GM23338 (cell line): ENCODE data around the gene ATG9B. TPM values are rescaled to one million over a fixed set of nuclear protein-coding genes. Genes with fewer than 3 reads are reported as not detected.

Experiments
- ATAC-seq: fragments of 200-7000 bp; cut with Tn5 transposase; 3 replicates; pipeline ENCODE4 v1.9.1; 2020
- DNase-seq: peaks from one replicate; pipeline ENCODE4 v3.0.0-alpha.2; 2015; ENCODE audit warnings: low spot score
- H2AFZ ChIP-seq: fragments of 200-600 bp; sonication (generic); 2 replicates; pipeline ENCODE4 v1.8.0; 2016; ENCODE audit warnings: antibody characterized with exemption, mild to moderate bottlenecking, moderate library complexity
- H3F3A ChIP-seq: fragments of 200-600 bp; sonication (generic); replicated peaks from 2 replicates; pipeline ENCODE4 v1.8.0; 2017; ENCODE audit warnings: antibody characterized with exemption, mixed run types, low read depth
- H3K27ac ChIP-seq: fragments of 200-600 bp; sonication (generic); 2 replicates; pipeline ENCODE4 v1.6.1; 2016; ENCODE audit warnings: low read depth
- H3K27me3 ChIP-seq: fragments of 200-600 bp; sonication (generic); 2 replicates; pipeline ENCODE4 v1.8.0; 2016; ENCODE audit warnings: mild to moderate bottlenecking, mixed run types, moderate library complexity; ENCODE audit not compliant: insufficient read depth
- H3K36me3 ChIP-seq: fragments of 200-600 bp; sonication (generic); 2 replicates; pipeline ENCODE4 v1.8.0; 2016; ENCODE audit warnings: mild to moderate bottlenecking; ENCODE audit not compliant: insufficient read depth
- H3K4me1 ChIP-seq: fragments of 200-600 bp; sonication (generic); 2 replicates; pipeline ENCODE4 v1.8.0; 2016; ENCODE audit warnings: mild to moderate bottlenecking, moderate library complexity; ENCODE audit not compliant: insufficient read depth
- H3K4me2 ChIP-seq: fragments of 200-600 bp; sonication (generic); 2 replicates; pipeline ENCODE4 v1.7.1; 2017; ENCODE audit warnings: mixed run types
- H3K4me3 ChIP-seq: fragments of 200-600 bp; sonication (generic); 2 replicates; pipeline ENCODE4 v1.6.1; 2016; ENCODE audit warnings: mixed run types
- H3K79me2 ChIP-seq: fragments of 200-600 bp; sonication (generic); replicated peaks from 2 replicates; pipeline ENCODE4 v1.8.0; 2017; ENCODE audit warnings: mild to moderate bottlenecking; ENCODE audit not compliant: insufficient read depth
- H3K9me2 ChIP-seq: fragments of 200-600 bp; sonication (generic); 2 replicates; pipeline ENCODE4 v1.8.0; 2017; ENCODE audit not compliant: insufficient read depth
- H4K20me1 ChIP-seq: fragments of 200-600 bp; sonication (generic); replicated peaks from 2 replicates; pipeline ENCODE4 v1.8.0; 2017; ENCODE audit warnings: mild to moderate bottlenecking; ENCODE audit not compliant: insufficient read depth
- H3K27ac Mint-ChIP-seq: 2 replicates; pipeline ENCODE4 v1.8.0; 2020; ENCODE audit warnings: inconsistent platforms, mild to moderate bottlenecking, moderate library complexity, mixed read lengths
- H3K27me3 Mint-ChIP-seq: 3 replicates; pipeline ENCODE4 v1.8.0; 2022; ENCODE audit warnings: low read depth, mild to moderate bottlenecking, moderate library complexity, mixed read lengths, inconsistent platforms; ENCODE audit not compliant: insufficient read depth, poor library complexity
- H3K36me3 Mint-ChIP-seq: 3 replicates; pipeline ENCODE4 v1.8.0; 2021; ENCODE audit warnings: low read depth, mild to moderate bottlenecking, inconsistent platforms, moderate library complexity, mixed read lengths
- H3K4me1 Mint-ChIP-seq: 3 replicates; pipeline ENCODE4 v1.8.0; 2020; ENCODE audit warnings: mild to moderate bottlenecking, inconsistent platforms, mixed read lengths
- H3K4me3 Mint-ChIP-seq: 3 replicates; pipeline ENCODE4 v1.8.0; 2021; ENCODE audit warnings: moderate library complexity, mild to moderate bottlenecking, inconsistent platforms, mixed read lengths
- H3K9me3 Mint-ChIP-seq: 3 replicates; pipeline ENCODE4 v1.8.0; 2020; ENCODE audit warnings: moderate library complexity, mild to moderate bottlenecking, inconsistent platforms, mixed read lengths
- CREB1 ChIP-seq: fragments of 250-450 bp; sonication (Bioruptor Pico); IDR thresholded peaks from 2 replicates; pipeline ENCODE4 v1.5.0; 2020; ENCODE audit warnings: low read depth, mild to moderate bottlenecking, moderate library complexity
- CTCF ChIP-seq, 2 experiments: fragments of 200-600 bp in 1 of 2; sonication (generic) in 1 of 2; conservative IDR thresholded peaks; 2 replicates each; pipeline versions ENCODE4 v1.5.1 to v1.6.1; 2016 to 2017; ENCODE audit warnings: antibody characterized with exemption in 2 of 2, low read depth in 2 of 2, mild to moderate bottlenecking in 2 of 2, moderate library complexity in 1 of 2
- EZH2 ChIP-seq: fragments of 200-600 bp; sonication (generic); IDR thresholded peaks from one replicate; pipeline ENCODE4 v1.8.0; 2017; ENCODE audit warnings: antibody characterized with exemption, mild to moderate bottlenecking, low read depth; ENCODE audit not compliant: unreplicated experiment
- EZH2phosphoT487 ChIP-seq: fragments of 200-600 bp; sonication (generic); IDR thresholded peaks from one replicate; pipeline ENCODE4 v1.8.1; 2018; ENCODE audit warnings: antibody characterized with exemption; ENCODE audit not compliant: unreplicated experiment
- NANOG ChIP-seq: IDR thresholded peaks from 2 replicates; pipeline ENCODE4 v1.6.1; 2016; ENCODE audit warnings: antibody characterized with exemption, borderline replicate concordance
- POLR2AphosphoS5 ChIP-seq: IDR thresholded peaks from 2 replicates; pipeline ENCODE4 v1.6.1; 2016; ENCODE audit warnings: antibody characterized with exemption, low read depth
- REST ChIP-seq: IDR thresholded peaks from one replicate; pipeline ENCODE4 v1.6.1; 2018; ENCODE audit warnings: antibody characterized with exemption; ENCODE audit not compliant: unreplicated experiment
- STAT1 ChIP-seq: IDR thresholded peaks from one replicate; pipeline ENCODE4 v1.6.1; 2016; ENCODE audit warnings: antibody characterized with exemption; ENCODE audit not compliant: unreplicated experiment
- ZNF331 ChIP-seq: fragments of 250-450 bp; sonication (Bioruptor Pico); IDR thresholded peaks from 2 replicates; pipeline ENCODE4 v1.5.0; 2020; ENCODE audit warnings: low read depth, mild to moderate bottlenecking, moderate library complexity
- polyA plus RNA-seq: library from polyadenylated mRNA; unstranded; fragments of >200 nt; fragmentation: Nextera tagmentation; extraction: Ambion mirVana; gene quantifications from 2 replicates; pipeline ENCODE4 v1.2.1, GENCODE V29; 2016
- total RNA-seq: library from RNA; depleted of rRNA; stranded (reverse); fragments of >200 nt; shearing (Covaris generic); gene quantifications from 2 replicates; pipeline ENCODE4 v1.2.3, GENCODE V29; 2014
- TF ChIP-seq, protein P1 (sequence below): fragments of 250-450 bp; sonication (Bioruptor Pico); IDR thresholded peaks from 2 replicates; pipeline ENCODE4 v1.5.0; 2020; ENCODE audit warnings: mild to moderate bottlenecking, moderate library complexity

ATG9B gene
- total and polyA plus RNA-seq, 2 experiments from 2014 or later, result 1.2 to 3.4 TPM

- no peaks in the 10 kb centered on the region for H3F3A ChIP-seq
- TF ChIP-seq, protein P1, sequence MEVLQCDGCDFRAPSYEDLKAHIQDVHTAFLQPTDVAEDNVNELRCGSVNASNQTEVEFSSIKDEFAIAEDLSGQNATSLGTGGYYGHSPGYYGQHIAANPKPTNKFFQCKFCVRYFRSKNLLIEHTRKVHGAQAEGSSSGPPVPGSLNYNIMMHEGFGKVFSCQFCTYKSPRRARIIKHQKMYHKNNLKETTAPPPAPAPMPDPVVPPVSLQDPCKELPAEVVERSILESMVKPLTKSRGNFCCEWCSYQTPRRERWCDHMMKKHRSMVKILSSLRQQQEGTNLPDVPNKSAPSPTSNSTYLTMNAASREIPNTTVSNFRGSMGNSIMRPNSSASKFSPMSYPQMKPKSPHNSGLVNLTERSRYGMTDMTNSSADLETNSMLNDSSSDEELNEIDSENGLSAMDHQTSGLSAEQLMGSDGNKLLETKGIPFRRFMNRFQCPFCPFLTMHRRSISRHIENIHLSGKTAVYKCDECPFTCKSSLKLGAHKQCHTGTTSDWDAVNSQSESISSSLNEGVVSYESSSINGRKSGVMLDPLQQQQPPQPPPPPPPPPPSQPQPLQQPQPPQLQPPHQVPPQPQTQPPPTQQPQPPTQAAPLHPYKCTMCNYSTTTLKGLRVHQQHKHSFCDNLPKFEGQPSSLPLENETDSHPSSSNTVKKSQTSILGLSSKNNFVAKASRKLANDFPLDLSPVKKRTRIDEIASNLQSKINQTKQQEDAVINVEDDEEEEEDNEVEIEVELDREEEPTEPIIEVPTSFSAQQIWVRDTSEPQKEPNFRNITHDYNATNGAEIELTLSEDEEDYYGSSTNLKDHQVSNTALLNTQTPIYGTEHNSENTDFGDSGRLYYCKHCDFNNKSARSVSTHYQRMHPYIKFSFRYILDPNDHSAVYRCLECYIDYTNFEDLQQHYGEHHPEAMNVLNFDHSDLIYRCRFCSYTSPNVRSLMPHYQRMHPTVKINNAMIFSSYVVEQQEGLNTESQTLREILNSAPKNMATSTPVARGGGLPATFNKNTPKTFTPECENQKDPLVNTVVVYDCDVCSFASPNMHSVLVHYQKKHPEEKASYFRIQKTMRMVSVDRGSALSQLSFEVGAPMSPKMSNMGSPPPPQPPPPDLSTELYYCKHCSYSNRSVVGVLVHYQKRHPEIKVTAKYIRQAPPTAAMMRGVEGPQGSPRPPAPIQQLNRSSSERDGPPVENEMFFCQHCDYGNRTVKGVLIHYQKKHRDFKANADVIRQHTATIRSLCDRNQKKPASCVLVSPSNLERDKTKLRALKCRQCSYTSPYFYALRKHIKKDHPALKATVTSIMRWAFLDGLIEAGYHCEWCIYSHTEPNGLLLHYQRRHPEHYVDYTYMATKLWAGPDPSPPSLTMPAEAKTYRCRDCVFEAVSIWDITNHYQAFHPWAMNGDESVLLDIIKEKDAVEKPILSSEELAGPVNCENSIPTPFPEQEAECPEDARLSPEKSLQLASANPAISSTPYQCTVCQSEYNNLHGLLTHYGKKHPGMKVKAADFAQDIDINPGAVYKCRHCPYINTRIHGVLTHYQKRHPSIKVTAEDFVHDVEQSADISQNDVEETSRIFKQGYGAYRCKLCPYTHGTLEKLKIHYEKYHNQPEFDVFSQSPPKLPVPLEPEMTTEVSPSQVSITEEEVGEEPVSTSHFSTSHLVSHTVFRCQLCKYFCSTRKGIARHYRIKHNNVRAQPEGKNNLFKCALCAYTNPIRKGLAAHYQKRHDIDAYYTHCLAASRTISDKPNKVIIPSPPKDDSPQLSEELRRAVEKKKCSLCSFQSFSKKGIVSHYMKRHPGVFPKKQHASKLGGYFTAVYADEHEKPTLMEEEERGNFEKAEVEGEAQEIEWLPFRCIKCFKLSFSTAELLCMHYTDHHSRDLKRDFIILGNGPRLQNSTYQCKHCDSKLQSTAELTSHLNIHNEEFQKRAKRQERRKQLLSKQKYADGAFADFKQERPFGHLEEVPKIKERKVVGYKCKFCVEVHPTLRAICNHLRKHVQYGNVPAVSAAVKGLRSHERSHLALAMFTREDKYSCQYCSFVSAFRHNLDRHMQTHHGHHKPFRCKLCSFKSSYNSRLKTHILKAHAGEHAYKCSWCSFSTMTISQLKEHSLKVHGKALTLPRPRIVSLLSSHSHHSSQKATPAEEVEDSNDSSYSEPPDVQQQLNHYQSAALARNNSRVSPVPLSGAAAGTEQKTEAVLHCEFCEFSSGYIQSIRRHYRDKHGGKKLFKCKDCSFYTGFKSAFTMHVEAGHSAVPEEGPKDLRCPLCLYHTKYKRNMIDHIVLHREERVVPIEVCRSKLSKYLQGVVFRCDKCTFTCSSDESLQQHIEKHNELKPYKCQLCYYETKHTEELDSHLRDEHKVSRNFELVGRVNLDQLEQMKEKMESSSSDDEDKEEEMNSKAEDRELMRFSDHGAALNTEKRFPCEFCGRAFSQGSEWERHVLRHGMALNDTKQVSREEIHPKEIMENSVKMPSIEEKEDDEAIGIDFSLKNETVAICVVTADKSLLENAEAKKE, result no peak
- no peak for TF ChIP-seq EZH2phosphoT487
- no peak for TF ChIP-seq STAT1
- no peak for TF ChIP-seq ZNF331 (CRISPR knock-in tag)
- no peak for TF ChIP-seq EZH2
- TF ChIP-seq CREB1 (CRISPR knock-in tag), result no peak
- no peak for TF ChIP-seq REST
- no peak for TF ChIP-seq CTCF (conservative IDR thresholded peaks at IDR 0.05; ENCODE audit: low read depth in 2 of 2)
- no peak for TF ChIP-seq NANOG
- TF ChIP-seq POLR2AphosphoS5, result no peak
- H3K36me3 ChIP-seq, result no peaks in the 10 kb centered on the region
- Mint-ChIP-seq H3K4me1 (peaks cover 59% of the 10 kb centered on the region), H3K27me3 (peaks cover 41% of the 10 kb centered on the region), H3K4me3 (no peak overlapping the region; the same call in 2 of the 3 replicates), H3K27ac (no peak overlapping the region), H3K9me3 (peaks cover 3% of the 10 kb centered on the region; the same call in 1 of the 3 replicates), H3K36me3 (no peaks in the 10 kb centered on the region)
- peaks cover 31% of the 10 kb centered on the region for H3K27me3 ChIP-seq
- DNase-seq, result no peak
- peaks cover 40% of the 10 kb centered on the region for H3K4me1 ChIP-seq
- H3K9me2 ChIP-seq, result no peaks in the 10 kb centered on the region
- H3K4me3 ChIP-seq, result no peak overlapping the region
- H3K27ac ChIP-seq, result no peak overlapping the region
- no peak for ATAC-seq
- H2AFZ ChIP-seq, result no peak overlapping the region
- H3K4me2 ChIP-seq, result no peak overlapping the region
- no peaks in the 10 kb centered on the region for H3K79me2 ChIP-seq
- no peaks in the 10 kb centered on the region for H4K20me1 ChIP-seq
These were observed 51.6 kb downstream of the ATG9B start for GRCh38 chr7:150972741-150973140.
